22Rv1 (cell line): ENCODE measurements around the gene ARMC2.

Experiments
- CTCF ChIP-seq: fragments of 450-650 bp; IDR thresholded peaks from 2 replicates; pipeline ENCODE4 v1.5.1; 2017; ENCODE audit warnings: mild to moderate bottlenecking
- ZFX ChIP-seq: fragments of 450-650 bp; IDR thresholded peaks from 2 replicates; pipeline ENCODE4 v1.6.1; 2017; ENCODE audit warnings: antibody characterized with exemption, borderline replicate concordance

- TF ChIP-seq CTCF (no peak), ZFX (no peak)
Observed at GRCh38 chr6:108811490-108811889, 36.7 kb upstream of the ARMC2 start.
